SK-N-MC (cell line): Measurements from ENCODE around the gene IRGM.
"Not testable (repeated sequence)": the region's sequence is repeated elsewhere in the genome, so short reads cannot be mapped to it uniquely, and the experiment has no call there.

Source experiments
- DNase-seq: peaks from one replicate; pipeline ENCODE4 v3.0.0-alpha.2; 2011; ENCODE audit warnings: low read depth, low spot score
- H3K27ac ChIP-seq: fragments of 200-600 bp; sonication (generic); 2 replicates; pipeline ENCODE4 v1.5.1; 2016; ENCODE audit warnings: mixed run types
- H3K36me3 ChIP-seq: fragments of 200-600 bp; sonication (generic); 2 replicates; pipeline ENCODE4 v1.6.1; 2017; ENCODE audit warnings: antibody characterized with exemption, low read length, mixed read lengths; ENCODE audit not compliant: insufficient read depth
- H3K4me3 ChIP-seq: fragments of 200-600 bp; sonication (generic); 2 replicates; pipeline ENCODE4 v1.5.1; 2016
- H3K9ac ChIP-seq: fragments of 200-600 bp; sonication (generic); 2 replicates; pipeline ENCODE4 v1.8.0; 2017; ENCODE audit warnings: mixed run types, mixed read lengths; ENCODE audit not compliant: insufficient read length
- H3K9me3 ChIP-seq: fragments of 200-600 bp; sonication (generic); 2 replicates; pipeline ENCODE4 v1.6.1; 2017; ENCODE audit warnings: low read depth, mild to moderate bottlenecking, antibody characterized with exemption, low read length, moderate library complexity, mixed read lengths
- EZH2 ChIP-seq: fragments of 200-600 bp; sonication (generic); IDR thresholded peaks from one replicate; pipeline ENCODE4 v1.6.1; 2017; ENCODE audit warnings: antibody characterized with exemption
- FOXP2 ChIP-seq: optimal IDR thresholded peaks from 2 replicates; pipeline ENCODE3; 2011; ENCODE audit warnings: mild to moderate bottlenecking, moderate library complexity; ENCODE audit not compliant: insufficient read depth; ENCODE audit errors: extremely low read length, control extremely low read depth
- POLR2AphosphoS5 ChIP-seq: IDR thresholded peaks from 2 replicates; pipeline ENCODE4 v1.6.1; 2012; ENCODE audit warnings: mild to moderate bottlenecking, low read depth, low read length, borderline replicate concordance

The IRGM gene

GRCh38 chr5:150836703-150837102 lies 9.6 kb upstream of the IRGM start:
- no peaks in the 10 kb centered on the region; the same call in 1 of the 2 replicates for H3K9me3 ChIP-seq
- H3K9ac ChIP-seq = no peak overlapping the region
- no peak overlapping the region for H3K27ac ChIP-seq
- no peak overlapping the region for H3K4me3 ChIP-seq
- no peak for DNase-seq
- no peaks in the 10 kb centered on the region for H3K36me3 ChIP-seq
- TF ChIP-seq FOXP2 (no peak), POLR2AphosphoS5 (no peak), EZH2 (no peak)

GRCh38 chr5:150845185-150845859 lies 999 bp upstream of the IRGM start:
- not testable (repeated sequence) for H3K4me3 ChIP-seq, DNase-seq, H3K9me3 ChIP-seq, H3K27ac ChIP-seq, H3K36me3 ChIP-seq, H3K9ac ChIP-seq

- H3K9ac ChIP-seq = no peak overlapping the region
- no peaks in the 10 kb centered on the region for H3K36me3 ChIP-seq
- no peak overlapping the region for H3K27ac ChIP-seq
- no peaks in the 10 kb centered on the region for H3K9me3 ChIP-seq
- H3K4me3 ChIP-seq = no peak overlapping the region
- peak; percentile 64 for DNase-seq
- no peak for TF ChIP-seq EZH2
- TF ChIP-seq POLR2AphosphoS5 = no peak
- no peak for TF ChIP-seq FOXP2
Observed at GRCh38 chr5:150846654-150847333, 473 bp downstream of the IRGM start.

GRCh38 chr5:150847334-150847695 lies 994 bp downstream of the IRGM start:
- TF ChIP-seq EZH2 (no peak), FOXP2 (no peak), POLR2AphosphoS5 (no peak)
- no peak overlapping the region for H3K4me3 ChIP-seq
- H3K36me3 ChIP-seq = no peaks in the 10 kb centered on the region
- no peak overlapping the region for H3K9ac ChIP-seq
- DNase-seq = no peak
- no peaks in the 10 kb centered on the region for H3K9me3 ChIP-seq
- H3K27ac ChIP-seq = no peak overlapping the region

- Histone ChIP-seq H3K9ac (no peak overlapping the region), H3K9me3 (no peaks in the 10 kb centered on the region), H3K4me3 (no peak overlapping the region), H3K36me3 (no peaks in the 10 kb centered on the region), H3K27ac (no peak overlapping the region)
- no peak for DNase-seq
- TF ChIP-seq FOXP2 = no peak
- TF ChIP-seq EZH2 = no peak
Observed at GRCh38 chr5:150848271-150848670, 1.9 kb downstream of the IRGM start.

- H3K36me3 ChIP-seq = no peaks in the 10 kb centered on the region
- DNase-seq = no peak
- TF ChIP-seq POLR2AphosphoS5 (no peak), FOXP2 (no peak), EZH2 (no peak)
Observed at GRCh38 chr5:150851039-150851438, 4.7 kb downstream of the IRGM start.

GRCh38 chr5:150853561-150853960 lies 7.2 kb downstream of the IRGM start:
- no peak overlapping the region for H3K4me3 ChIP-seq
- H3K27ac ChIP-seq = no peak overlapping the region
- TF ChIP-seq FOXP2 (no peak), EZH2 (no peak), POLR2AphosphoS5 (no peak)
- H3K9ac ChIP-seq = no peak overlapping the region
- H3K9me3 ChIP-seq = no peaks in the 10 kb centered on the region
- no peaks in the 10 kb centered on the region for H3K36me3 ChIP-seq
- no peak for DNase-seq

More at GRCh38 chr5:150851039-150851438, 4.7 kb downstream of the IRGM start:
- Histone ChIP-seq H3K4me3 (no peak overlapping the region), H3K9ac (no peak overlapping the region), H3K9me3 (no peaks in the 10 kb centered on the region), H3K27ac (no peak overlapping the region)

GRCh38 chr5:150856700-150857099 lies 10.4 kb downstream of the IRGM start:
- H3K9ac ChIP-seq, H3K27ac ChIP-seq, H3K4me3 ChIP-seq, H3K9me3 ChIP-seq, DNase-seq, H3K36me3 ChIP-seq: not testable (repeated sequence)

- H3K9me3 ChIP-seq = no peaks in the 10 kb centered on the region
- H3K4me3 ChIP-seq = no peak overlapping the region
- no peaks in the 10 kb centered on the region for H3K36me3 ChIP-seq
- no peak overlapping the region for H3K9ac ChIP-seq
- H3K27ac ChIP-seq = no peak overlapping the region
- DNase-seq = no peak
- TF ChIP-seq POLR2AphosphoS5 = no peak
- no peak for TF ChIP-seq FOXP2
Observed at GRCh38 chr5:150860246-150860821, 14.0 kb downstream of the IRGM start.
